ENCODE data around the gene GALNT9.

The GALNT9 gene

DNA sequence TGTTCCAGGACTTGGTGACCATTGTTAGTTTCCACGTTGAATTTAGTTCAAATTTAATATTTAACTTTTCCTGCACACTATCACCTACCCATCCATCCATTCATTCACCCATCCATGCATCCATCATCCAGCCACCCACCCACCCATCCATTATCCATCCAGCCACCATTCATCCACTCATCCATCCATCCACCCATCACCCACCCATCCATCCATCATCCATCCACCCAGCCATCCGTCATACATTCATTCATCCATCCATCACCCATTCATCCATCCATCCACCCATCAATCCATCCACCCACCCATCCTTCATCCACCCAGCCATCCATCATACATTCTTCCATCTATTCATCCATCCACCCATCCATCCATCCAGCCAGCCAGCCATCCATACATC, 163.3 kb downstream of the GALNT9 start:
- no peak for DNase-seq

- no peak for DNase-seq
These were observed 163.8 kb downstream of the GALNT9 start for GRCh38 chr12:132165584-132165983.

GRCh38 chr12:132164426-132164825, 165.0 kb downstream of the GALNT9 start:
- DNase-seq: no peak

DNA sequence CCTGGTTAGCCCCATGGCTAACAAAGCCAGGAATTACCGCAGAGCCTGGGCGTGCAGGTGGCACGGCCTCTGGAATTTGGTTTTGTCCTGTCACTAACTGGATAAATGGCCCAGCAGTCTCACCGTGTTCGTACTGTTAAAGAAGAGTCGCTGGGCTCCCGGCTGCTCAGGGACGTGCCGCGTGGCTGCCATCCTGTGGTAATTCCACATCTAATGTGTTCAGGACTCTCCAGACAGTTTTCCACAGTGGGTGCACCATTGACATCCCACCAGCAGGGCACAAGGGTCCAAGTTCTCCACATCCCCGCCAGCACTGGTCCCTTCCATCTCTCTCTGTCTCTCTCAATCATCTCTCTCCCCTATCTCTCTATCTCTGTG, 165.5 kb downstream of the GALNT9 start:
- peak in 1 of 2 experiments; percentile 11 for DNase-seq

- DNase-seq: no peak
These were observed 166.1 kb downstream of the GALNT9 start for GRCh38 chr12:132163041-132163910.

GRCh38 chr12:132162508-132163031, 166.8 kb downstream of the GALNT9 start:
- DNase-seq: no peak

DNA sequence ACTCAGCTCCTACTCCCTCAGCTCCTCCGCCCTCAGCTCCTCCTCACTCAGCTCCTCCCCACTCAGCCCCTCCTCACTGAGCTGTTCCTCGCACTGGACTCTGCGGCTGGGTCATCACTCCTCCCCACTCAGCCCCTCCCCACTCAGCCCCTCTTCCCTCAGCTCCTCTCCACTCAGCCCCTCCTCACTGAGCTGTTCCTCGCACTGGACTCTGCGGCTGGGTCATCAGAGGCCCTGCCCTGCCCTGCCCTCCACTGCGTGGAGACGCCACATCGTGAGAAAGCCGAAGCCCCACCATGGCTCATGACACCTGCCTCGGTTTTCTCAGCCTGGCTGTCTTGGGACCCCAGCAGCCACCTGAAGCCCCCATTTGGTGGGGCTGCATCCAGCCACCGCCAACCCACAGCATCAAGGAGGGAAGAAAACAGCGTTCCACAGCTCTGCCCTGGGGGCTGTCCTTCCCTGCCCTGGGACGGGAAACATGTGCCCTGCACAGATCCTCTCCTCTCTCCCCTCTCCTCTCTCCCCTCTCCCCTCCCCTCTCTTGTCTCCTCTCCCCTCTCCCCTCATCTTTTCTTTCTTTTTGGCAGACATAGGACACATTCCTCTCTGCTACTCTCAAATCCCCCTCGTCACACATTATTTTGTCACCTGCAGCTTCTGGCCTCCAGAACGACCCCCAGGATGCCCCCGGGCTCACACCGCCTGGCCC, 167.4 kb downstream of the GALNT9 start:
- DNase-seq: no peak

DNA sequence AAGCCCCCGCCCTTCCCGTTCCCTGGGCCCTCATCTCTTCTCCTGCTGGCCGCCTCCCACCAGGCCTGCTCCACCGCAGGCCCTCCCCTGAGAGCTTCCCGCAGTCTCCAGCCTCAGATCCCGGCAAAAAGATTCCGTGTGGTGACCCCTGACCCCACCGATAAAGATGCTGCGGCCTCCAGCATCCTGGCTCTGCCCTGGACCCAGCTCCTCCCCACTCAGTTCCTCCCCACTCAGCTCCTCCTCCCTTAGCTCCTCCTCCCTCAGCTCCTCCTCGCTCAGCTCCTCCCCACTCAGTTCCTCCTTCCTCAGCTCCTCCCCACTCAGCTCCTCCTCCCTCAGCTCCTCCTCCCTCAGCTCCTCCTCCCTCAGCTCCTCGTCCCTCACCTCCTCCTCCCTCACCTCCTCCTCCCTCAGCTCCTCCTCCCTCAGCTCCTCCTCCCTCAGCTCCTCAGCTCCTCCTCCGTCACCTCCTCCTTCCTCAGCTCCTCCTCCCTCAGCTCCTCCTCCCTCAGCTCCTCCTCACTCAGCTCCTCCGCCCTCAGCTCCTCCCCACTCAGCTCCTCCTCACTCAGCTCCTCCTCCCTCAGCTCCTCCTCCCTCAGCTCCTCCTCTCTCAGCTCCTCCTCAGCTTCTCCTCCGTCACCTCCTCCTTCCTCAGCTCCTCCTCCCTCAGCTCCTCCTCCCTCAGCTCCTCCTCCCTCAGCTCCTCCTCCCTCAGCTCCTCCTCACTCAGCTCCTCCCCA, 168.2 kb downstream of the GALNT9 start:
- DNase-seq: no peak

- no peak for DNase-seq
These were observed 168.8 kb downstream of the GALNT9 start for GRCh38 chr12:132160601-132161035.

- no peak for DNase-seq
These were observed 169.4 kb downstream of the GALNT9 start for GRCh38 chr12:132160016-132160415.

- no peak for DNase-seq
These were observed 169.8 kb downstream of the GALNT9 start for GRCh38 chr12:132159555-132160003.

GRCh38 chr12:132158677-132159554, 170.5 kb downstream of the GALNT9 start:
- no peak for DNase-seq

DNA sequence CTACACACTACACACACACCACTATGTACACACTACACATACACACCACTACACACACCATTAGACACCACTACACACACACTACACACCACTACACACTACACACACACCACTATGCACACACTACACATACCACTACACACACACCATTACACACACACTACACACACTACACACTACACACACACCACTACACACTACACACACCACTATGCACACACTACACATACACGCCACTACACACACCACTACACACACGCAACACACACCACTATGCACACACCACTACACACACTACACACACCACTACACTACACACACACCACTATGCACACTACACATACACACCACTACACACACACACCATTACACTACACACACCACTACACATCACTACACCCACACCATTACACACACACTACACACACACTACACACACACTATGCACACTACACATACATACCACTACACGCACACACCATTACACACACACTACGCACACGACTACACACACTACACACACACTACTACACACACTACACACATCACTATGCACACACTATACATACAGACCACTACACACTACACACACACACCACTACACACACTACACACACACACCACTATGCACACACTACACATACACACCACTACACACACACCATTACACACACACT, 171.5 kb downstream of the GALNT9 start:
- DNase-seq: no peak

DNA sequence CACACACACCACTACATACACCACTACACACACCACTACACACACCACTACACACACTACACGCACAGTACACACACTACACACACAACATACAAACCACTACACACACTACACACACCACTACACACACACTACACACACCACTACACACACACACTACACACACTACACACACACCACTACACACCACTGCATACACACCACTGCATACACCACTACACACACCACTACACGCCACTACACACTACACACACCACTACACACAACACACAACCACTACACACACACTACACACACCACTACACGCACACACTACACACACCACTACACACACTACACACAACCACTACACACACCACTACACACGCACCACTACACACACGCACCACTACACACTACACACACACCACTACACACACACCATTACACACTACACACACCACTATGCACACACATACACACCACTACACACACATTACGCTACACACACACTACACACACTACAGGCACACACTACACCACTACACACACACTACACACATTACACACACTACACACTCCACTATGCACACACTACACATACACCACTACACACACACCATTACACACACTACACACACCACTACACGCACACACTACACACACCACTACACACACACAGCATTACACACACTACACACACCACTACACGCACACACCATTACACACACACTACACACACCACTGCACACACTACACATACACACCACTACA, 172.6 kb downstream of the GALNT9 start:
- DNase-seq: no peak

GRCh38 chr12:132155771-132156572, 173.4 kb downstream of the GALNT9 start:
- no peak for DNase-seq

- DNase-seq: no peak
These were observed 174.2 kb downstream of the GALNT9 start for GRCh38 chr12:132154941-132155770.

- no peak for DNase-seq
These were observed 175.0 kb downstream of the GALNT9 start for GRCh38 chr12:132154341-132154761.

GRCh38 chr12:132153501-132154340, 175.7 kb downstream of the GALNT9 start:
- DNase-seq: peak; percentile 67 to 73
